Gastroesophageal sphincter (tissue), 3 donors: ENCODE measurements around the gene TEAD2.

Experiments used
- CTCF ChIP-seq, 4 experiments: fragments of 200-600 bp in 2 of 4; fragments of 450-650 bp in 2 of 4; sonication (generic) in 1 of 4; IDR thresholded peaks; one replicate each; pipeline ENCODE4 v1.5.1; 2017 to 2019; ENCODE audit warnings: antibody characterized with exemption in 4 of 4, mild to moderate bottlenecking in 2 of 4, moderate library complexity in 2 of 4
- EP300 ChIP-seq: sonication (generic); formaldehyde crosslinking; IDR thresholded peaks from one replicate; pipeline ENCODE4 v1.6.1; 2017; ENCODE audit warnings: antibody characterized with exemption, mild to moderate bottlenecking

- TF ChIP-seq CTCF (IDR thresholded peaks at IDR 0.05) (no peak), EP300 (no peak)
Measured at GRCh38 chr19:49389406-49389805, 27.2 kb upstream of the TEAD2 start.
